K562 (cell line): ENCODE results near the gene RERE. TPM values are rescaled to one million over a fixed set of nuclear protein-coding genes. Genes with fewer than 3 reads are reported as not detected.

Experiments used
- ATF7 ChIP-seq: fragments of 450-650 bp; IDR thresholded peaks from 2 replicates; pipeline ENCODE4 v1.7.1; 2014; ENCODE audit warnings: mild to moderate bottlenecking, moderate library complexity
- CEBPG ChIP-seq, 3 experiments: fragments of 200-800 bp in 1 of 3; sonication (Bioruptor generic) in 1 of 3; sonication (generic) in 1 of 3; formaldehyde crosslinking in 1 of 3; IDR thresholded peaks in 2 of 3; conservative IDR thresholded peaks in 1 of 3; 2 replicates each; pipeline versions ENCODE4 v1.6.1 to v1.8.0; 2016 to 2022; ENCODE audit warnings: missing compliant biosample characterization in 2 of 3, missing genetic modification characterization in 2 of 3, mild to moderate bottlenecking in 1 of 3, missing genetic modification reagents in 1 of 3
- CSDE1 ChIP-seq, 2 experiments: fragments of 450-650 bp; IDR thresholded peaks; 2 replicates each; pipeline ENCODE4 v1.6.1; 2016; ENCODE audit warnings: mild to moderate bottlenecking in 1 of 2
- FUS ChIP-seq: fragments of 200-400 bp; formaldehyde crosslinking; optimal IDR thresholded peaks from 2 replicates; pipeline ENCODE3; 2017; ENCODE audit warnings: low read depth, low read length
- GABPB2 ChIP-seq: fragments of 250-450 bp; sonication (Bioruptor Pico); conservative IDR thresholded peaks from 2 replicates; pipeline ENCODE4 v1.5.1; 2021; ENCODE audit warnings: mild to moderate bottlenecking
- GATA2 ChIP-seq: sonication (generic); formaldehyde crosslinking; IDR thresholded peaks from 2 replicates; pipeline ENCODE4 v1.4.0; 2020; ENCODE audit warnings: mild to moderate bottlenecking, missing genetic modification reagents
- HMGN3 ChIP-seq: IDR thresholded peaks from 2 replicates; pipeline ENCODE4 v1.6.1; 2011; ENCODE audit warnings: borderline replicate concordance, low read depth, mild to moderate bottlenecking, mixed read lengths, low read length; ENCODE audit not compliant: insufficient read length; ENCODE audit errors: extremely low read depth
- L3MBTL2 ChIP-seq: fragments of 450-650 bp; IDR thresholded peaks from 2 replicates; pipeline ENCODE4 v1.6.1; 2016; ENCODE audit warnings: mild to moderate bottlenecking, moderate library complexity
- LCOR ChIP-seq: sonication (generic); formaldehyde crosslinking; IDR thresholded peaks from 2 replicates; pipeline ENCODE4 v1.8.0; 2022; ENCODE audit warnings: mild to moderate bottlenecking, missing genetic modification reagents
- LEF1 ChIP-seq: fragments of 450-650 bp; IDR thresholded peaks from 2 replicates; pipeline ENCODE4 v1.6.1; 2016; ENCODE audit warnings: mild to moderate bottlenecking
- MAFK ChIP-seq: IDR thresholded peaks from 2 replicates; pipeline ENCODE4 v1.6.1; 2011; ENCODE audit warnings: low read length, improper control_type of control experiment
- MTA3 ChIP-seq: fragments of 450-650 bp; formaldehyde crosslinking; IDR thresholded peaks from 2 replicates; pipeline ENCODE4 v1.6.1; 2017; ENCODE audit warnings: mild to moderate bottlenecking, borderline replicate concordance
- NCOA2 ChIP-seq, 2 experiments: fragments of 450-650 bp; IDR thresholded peaks; 2 replicates each; pipeline ENCODE4 v1.6.1; 2018; ENCODE audit warnings: mild to moderate bottlenecking in 2 of 2, moderate library complexity in 1 of 2; ENCODE audit not compliant: partially characterized antibody in 2 of 2
- NFXL1 ChIP-seq: fragments of 450-650 bp; formaldehyde crosslinking; IDR thresholded peaks from 2 replicates; pipeline ENCODE4 v1.4.0; 2021; ENCODE audit warnings: mild to moderate bottlenecking
- POLR2AphosphoS5 ChIP-seq: IDR thresholded peaks from 2 replicates; pipeline ENCODE4 v1.6.1; 2011; ENCODE audit warnings: mild to moderate bottlenecking, low read depth, low read length, moderate library complexity; ENCODE audit not compliant: control insufficient read depth, insufficient read depth
- POU5F1 ChIP-seq: fragments of 150-350 bp; IDR thresholded peaks from 2 replicates; pipeline ENCODE4 v1.6.1; 2014; ENCODE audit warnings: borderline replicate concordance, low read length, low read depth, mild to moderate bottlenecking; ENCODE audit not compliant: partially characterized antibody
- RCOR1 ChIP-seq, 2 experiments: IDR thresholded peaks; 2 replicates each; pipeline ENCODE4 v1.6.1; 2012; ENCODE audit warnings: low read depth in 2 of 2, low read length in 2 of 2, borderline replicate concordance in 1 of 2, improper control_type of control experiment in 1 of 2
- SNRNP70 ChIP-seq: fragments of 200-400 bp; formaldehyde crosslinking; optimal IDR thresholded peaks from 2 replicates; pipeline ENCODE3; 2017; ENCODE audit warnings: low read depth, low read length
- TAF9B ChIP-seq: fragments of 450-650 bp; IDR thresholded peaks from 2 replicates; pipeline ENCODE4 v1.6.1; 2018; ENCODE audit warnings: mild to moderate bottlenecking; ENCODE audit not compliant: partially characterized antibody
- TCF3 ChIP-seq: sonication (generic); formaldehyde crosslinking; IDR thresholded peaks from 2 replicates; pipeline ENCODE4 v1.4.0; 2020; ENCODE audit warnings: mild to moderate bottlenecking, missing genetic modification reagents
- TCFL5 ChIP-seq: fragments of 250-450 bp; sonication (Bioruptor Pico); conservative IDR thresholded peaks from 2 replicates; pipeline ENCODE4 v1.6.1; 2021; ENCODE audit warnings: mild to moderate bottlenecking, moderate library complexity, matching md5 sums
- ZNF165 ChIP-seq: fragments of 250-450 bp; sonication (Bioruptor Pico); IDR thresholded peaks from 2 replicates; pipeline ENCODE4 v1.4.0; 2020; ENCODE audit warnings: borderline replicate concordance
- ZNF184 ChIP-seq: sonication (generic); formaldehyde crosslinking; IDR thresholded peaks from 2 replicates; pipeline ENCODE4 v1.5.0; 2020; ENCODE audit warnings: missing genetic modification reagents
- polyA plus RNA-seq, 8 experiments: library from polyadenylated mRNA; depleted of rRNA in 4 of 8; stranded (reverse) in 5 of 8; unstranded in 3 of 8; fragments of >200 nt; fragmentation: Nextera tagmentation in 2 of 8; fragmentation: Illumina TruSeq in 1 of 8; extraction: Ambion mirVana in 2 of 8; extraction: Trizol in 1 of 8; gene quantifications; 2 replicates each; pipeline versions ENCODE4 v1.2.1 to v1.2.3, GENCODE V29; 2011 to 2014; ENCODE audit warnings: inconsistent platforms in 1 of 8, missing spikeins in 1 of 8
- total RNA-seq, 7 experiments: library from RNA; depleted of rRNA in 6 of 7; stranded (reverse); fragments of >200 nt in 6 of 7; fragmentation: Illumina TruSeq in 2 of 7; extraction: Trizol in 2 of 7; gene quantifications; 2 replicates each; pipeline versions ENCODE4 v1.2.1 to v1.2.3, GENCODE V29; 2011 to 2021; ENCODE audit warnings: low replicate concordance in 1 of 7
- TF ChIP-seq, protein P1 (sequence below): sonication (generic); formaldehyde crosslinking; IDR thresholded peaks from 2 replicates; pipeline ENCODE4 v1.8.0; 2022; ENCODE audit warnings: missing genetic modification reagents, mild to moderate bottlenecking, moderate library complexity, borderline replicate concordance
- TF ChIP-seq, protein P2 (sequence below), 2 experiments: fragments of 450-650 bp in 1 of 2; sonication (generic) in 1 of 2; formaldehyde crosslinking in 1 of 2; IDR thresholded peaks in 1 of 2; conservative IDR thresholded peaks in 1 of 2; 2 replicates each; pipeline versions ENCODE4 v1.6.1 to v1.8.1; 2016 to 2023; ENCODE audit warnings: mild to moderate bottlenecking in 2 of 2, moderate library complexity in 2 of 2, inconsistent platforms in 1 of 2, missing genetic modification reagents in 1 of 2
- TF ChIP-seq, protein P3 (sequence below): fragments of 450-650 bp; IDR thresholded peaks from 2 replicates; pipeline ENCODE4 v1.6.1; 2016; ENCODE audit warnings: low read depth, mild to moderate bottlenecking, moderate library complexity

Gene RERE
- total and polyA plus RNA-seq, 9 of the 15 experiments (the other 6 are each of a cell fraction or from before 2014, with no cell fraction given) = 3.0 to 51.5 (median 13.4) TPM

DNA sequence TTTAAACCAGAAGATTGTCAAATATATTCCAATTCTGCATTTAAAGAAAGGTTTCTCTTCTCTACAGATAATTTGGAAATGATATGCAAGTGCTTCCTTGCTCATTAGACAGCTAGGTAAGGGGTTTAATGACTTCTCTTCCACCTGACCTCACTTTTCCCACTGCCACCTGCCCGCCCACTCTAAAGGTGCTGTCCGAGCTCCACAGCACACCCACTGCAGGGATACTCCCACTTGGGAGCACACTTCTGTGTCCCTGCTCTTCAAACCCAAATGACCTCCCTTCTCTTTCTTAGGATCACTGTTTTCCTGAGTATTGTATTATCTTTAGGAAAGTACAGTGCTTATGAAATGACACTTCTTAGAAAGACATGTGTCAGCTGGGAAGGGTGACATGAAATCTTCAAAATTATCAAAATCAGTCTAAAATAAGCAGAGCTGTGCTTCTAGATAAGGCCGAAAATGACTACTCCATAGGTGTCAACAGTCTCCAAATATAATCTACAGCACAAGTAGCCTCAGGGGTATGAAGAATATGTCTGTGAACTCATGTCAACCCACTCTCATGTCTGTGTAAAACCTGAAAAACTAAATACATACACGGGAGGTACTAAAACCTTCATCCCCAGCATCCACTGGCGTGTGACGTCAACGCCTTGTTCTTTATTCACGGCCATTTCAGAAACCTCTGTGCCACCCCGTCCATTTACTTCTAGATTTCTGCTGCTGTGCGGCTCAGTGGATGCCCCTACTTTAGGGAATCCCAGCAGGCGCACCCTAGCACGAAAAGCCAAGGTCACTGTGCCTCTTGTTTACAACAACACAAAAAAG, 428.5 kb downstream of the RERE start (continued):
- TF ChIP-seq ZNF165 = no peak
- TF ChIP-seq, protein P1, sequence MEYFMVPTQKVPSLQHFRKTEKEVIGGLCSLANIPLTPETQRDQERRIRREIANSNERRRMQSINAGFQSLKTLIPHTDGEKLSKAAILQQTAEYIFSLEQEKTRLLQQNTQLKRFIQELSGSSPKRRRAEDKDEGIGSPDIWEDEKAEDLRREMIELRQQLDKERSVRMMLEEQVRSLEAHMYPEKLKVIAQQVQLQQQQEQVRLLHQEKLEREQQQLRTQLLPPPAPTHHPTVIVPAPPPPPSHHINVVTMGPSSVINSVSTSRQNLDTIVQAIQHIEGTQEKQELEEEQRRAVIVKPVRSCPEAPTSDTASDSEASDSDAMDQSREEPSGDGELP (CRISPR knock-in tag) = peak; percentile 70
- TF ChIP-seq LCOR (CRISPR knock-in tag) = peak; percentile 46; the same call in 1 of the 2 replicates
- TF ChIP-seq ATF7 = peak; percentile 70
- no peak for TF ChIP-seq NFXL1 (CRISPR knock-in tag)
- peak; percentile 51; the same call in 1 of the 2 replicates for TF ChIP-seq LEF1
- TF ChIP-seq SNRNP70 = no peak
- peak; percentile 71 to 97; a peak in 3 of 4 replicates for TF ChIP-seq RCOR1 (IDR thresholded peaks at IDR 0.05; ENCODE audit: borderline replicate concordance in 1 of 2, low read depth in 2 of 2, low read length in 2 of 2)
- no peak for TF ChIP-seq GABPB2 (CRISPR knock-in tag)
- TF ChIP-seq FUS = no peak
- TF ChIP-seq, protein P2, sequence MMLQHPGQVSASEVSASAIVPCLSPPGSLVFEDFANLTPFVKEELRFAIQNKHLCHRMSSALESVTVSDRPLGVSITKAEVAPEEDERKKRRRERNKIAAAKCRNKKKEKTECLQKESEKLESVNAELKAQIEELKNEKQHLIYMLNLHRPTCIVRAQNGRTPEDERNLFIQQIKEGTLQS (IDR thresholded peaks at IDR 0.05) = peak; percentile 81
- TF ChIP-seq, protein P2 (CRISPR knock-in tag; conservative IDR thresholded peaks at IDR 0.05) = no peak
- peak in 1 of 2 experiments; percentile 60 for TF ChIP-seq NCOA2 (IDR thresholded peaks at IDR 0.05; ENCODE audit: partially characterized antibody in 2 of 2)
- no peak for TF ChIP-seq CSDE1 (IDR thresholded peaks at IDR 0.05)
- no peak for TF ChIP-seq POU5F1
- peak; percentile 73 for TF ChIP-seq L3MBTL2
- no peak for TF ChIP-seq ZNF184 (CRISPR knock-in tag)
- TF ChIP-seq MAFK = 0 out of 2 replicates have a peak, but pooled peaks have one; percentile 17
- TF ChIP-seq, protein P3, sequence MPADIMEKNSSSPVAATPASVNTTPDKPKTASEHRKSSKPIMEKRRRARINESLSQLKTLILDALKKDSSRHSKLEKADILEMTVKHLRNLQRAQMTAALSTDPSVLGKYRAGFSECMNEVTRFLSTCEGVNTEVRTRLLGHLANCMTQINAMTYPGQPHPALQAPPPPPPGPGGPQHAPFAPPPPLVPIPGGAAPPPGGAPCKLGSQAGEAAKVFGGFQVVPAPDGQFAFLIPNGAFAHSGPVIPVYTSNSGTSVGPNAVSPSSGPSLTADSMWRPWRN = peak; percentile 79
- TF ChIP-seq GATA2 (CRISPR knock-in tag) = peak; percentile 51
- TF ChIP-seq MTA3 = no peak
- TF ChIP-seq TAF9B = peak; percentile 82
- peak; percentile 96 for TF ChIP-seq TCF3 (CRISPR knock-in tag)
- TF ChIP-seq TCFL5 (CRISPR knock-in tag) = no peak
- TF ChIP-seq POLR2AphosphoS5 = peak; percentile 20; the same call in 1 of the 2 replicates
- no peak for TF ChIP-seq CEBPG (CRISPR knock-in tag; IDR thresholded peaks at IDR 0.05)
- 0 out of 4 replicates have a peak, but pooled peaks of 1 of the 2 experiments have one; percentile 27 for TF ChIP-seq CEBPG (tag; conservative IDR thresholded peaks at IDR 0.05 in 1 of 2, IDR thresholded peaks at IDR 0.05 in 1 of 2)
- no peak for TF ChIP-seq HMGN3
